Type B pancreatic cell (in vitro differentiated cells): Measurements from ENCODE around the gene GLO1. TPM values are rescaled to one million over a fixed set of nuclear protein-coding genes. Genes with fewer than 3 reads are reported as not detected.

Experiments used
- DNase-seq: peaks from one replicate; pipeline ENCODE4 v3.0.0; 2021; ENCODE audit warnings: mixed read lengths; ENCODE audit not compliant: unreplicated experiment; ENCODE audit errors: extremely low spot score
- H3K27ac Mint-ChIP-seq: 2 replicates; pipeline ENCODE4 v1.8.0; 2021; ENCODE audit warnings: mild to moderate bottlenecking, mixed read lengths
- H3K27me3 Mint-ChIP-seq: 2 replicates; pipeline ENCODE4 v1.8.0; 2021; ENCODE audit warnings: mixed read lengths
- H3K36me3 Mint-ChIP-seq: 2 replicates; pipeline ENCODE4 v1.8.0; 2021; ENCODE audit warnings: mixed read lengths
- H3K4me1 Mint-ChIP-seq: one replicate; pipeline ENCODE4 v1.8.0; 2021; ENCODE audit warnings: mixed read lengths; ENCODE audit not compliant: unreplicated experiment
- H3K4me3 Mint-ChIP-seq: 2 replicates; pipeline ENCODE4 v1.8.0; 2021; ENCODE audit warnings: mild to moderate bottlenecking, mixed read lengths
- H3K9me3 Mint-ChIP-seq: 2 replicates; pipeline ENCODE4 v1.8.0; 2021; ENCODE audit warnings: mixed read lengths
- total RNA-seq: library from RNA; stranded (reverse); gene quantifications from 2 replicates; pipeline ENCODE4 v1.2.1, GENCODE V29; 2021; ENCODE audit warnings: low replicate concordance
- TF ChIP-seq, protein P1 (sequence below): fragments of 200-600 bp; sonication (generic); conservative IDR thresholded peaks from 2 replicates; pipeline ENCODE4 v1.5.0; 2021; ENCODE audit warnings: antibody characterized with exemption, mild to moderate bottlenecking

Gene GLO1
- total RNA-seq, 1 donor from 2014 or later = 98.4 TPM

DNA sequence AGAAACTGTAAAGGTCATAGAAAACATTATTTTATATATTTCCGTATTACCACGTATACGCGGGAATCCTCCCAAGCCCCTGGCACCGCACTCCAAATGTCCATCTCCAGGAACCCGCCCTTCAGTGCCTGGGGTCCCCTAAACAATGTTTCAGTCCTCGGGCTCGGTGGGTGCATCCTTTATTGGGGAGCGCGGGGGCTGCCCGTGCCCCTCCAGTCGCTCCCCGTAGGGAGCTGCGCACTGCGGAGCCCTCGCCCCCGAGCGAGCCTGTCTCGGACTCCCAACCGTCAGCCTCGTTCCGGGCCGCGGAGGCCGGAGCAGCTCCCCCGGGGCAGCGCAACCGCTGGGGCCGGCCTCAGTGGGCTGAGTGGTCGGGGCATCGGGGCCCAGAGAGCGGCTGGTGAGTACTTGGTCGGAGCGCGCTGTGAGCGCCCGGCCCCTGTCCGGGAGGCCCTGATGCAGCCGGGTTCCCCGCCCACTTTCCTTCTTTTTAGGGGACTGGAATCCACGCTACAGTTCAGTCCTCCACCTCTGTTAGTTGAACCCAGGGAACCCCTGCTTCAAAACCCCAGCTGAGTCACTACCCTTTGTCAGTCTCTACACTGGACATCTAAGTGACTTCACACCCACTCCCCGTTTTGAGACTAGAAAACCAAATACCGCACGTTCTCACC is 12.2 kb upstream of the GLO1 start, which contains the start of gene DNAH8:
TSS of gene DNAH8 (plus strand) at position 296 of the 674 bp plus-strand sequence. CDS start 7,499 bp downstream, outside the sequence.
- DNase-seq = no peak
- H3K27ac Mint-ChIP-seq = no peak within 1 kb of the TSS
- no peaks in the 10 kb centered on the region for H3K4me1 Mint-ChIP-seq
- TF ChIP-seq, protein P1, sequence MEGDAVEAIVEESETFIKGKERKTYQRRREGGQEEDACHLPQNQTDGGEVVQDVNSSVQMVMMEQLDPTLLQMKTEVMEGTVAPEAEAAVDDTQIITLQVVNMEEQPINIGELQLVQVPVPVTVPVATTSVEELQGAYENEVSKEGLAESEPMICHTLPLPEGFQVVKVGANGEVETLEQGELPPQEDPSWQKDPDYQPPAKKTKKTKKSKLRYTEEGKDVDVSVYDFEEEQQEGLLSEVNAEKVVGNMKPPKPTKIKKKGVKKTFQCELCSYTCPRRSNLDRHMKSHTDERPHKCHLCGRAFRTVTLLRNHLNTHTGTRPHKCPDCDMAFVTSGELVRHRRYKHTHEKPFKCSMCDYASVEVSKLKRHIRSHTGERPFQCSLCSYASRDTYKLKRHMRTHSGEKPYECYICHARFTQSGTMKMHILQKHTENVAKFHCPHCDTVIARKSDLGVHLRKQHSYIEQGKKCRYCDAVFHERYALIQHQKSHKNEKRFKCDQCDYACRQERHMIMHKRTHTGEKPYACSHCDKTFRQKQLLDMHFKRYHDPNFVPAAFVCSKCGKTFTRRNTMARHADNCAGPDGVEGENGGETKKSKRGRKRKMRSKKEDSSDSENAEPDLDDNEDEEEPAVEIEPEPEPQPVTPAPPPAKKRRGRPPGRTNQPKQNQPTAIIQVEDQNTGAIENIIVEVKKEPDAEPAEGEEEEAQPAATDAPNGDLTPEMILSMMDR = no peak
- H3K36me3 Mint-ChIP-seq = no peaks in the 10 kb centered on the region
- H3K4me3 Mint-ChIP-seq = no peak within 1 kb of the TSS
- peaks cover 25% of the 10 kb centered on the region for H3K27me3 Mint-ChIP-seq
- no peaks in the 10 kb centered on the region for H3K9me3 Mint-ChIP-seq

DNA sequence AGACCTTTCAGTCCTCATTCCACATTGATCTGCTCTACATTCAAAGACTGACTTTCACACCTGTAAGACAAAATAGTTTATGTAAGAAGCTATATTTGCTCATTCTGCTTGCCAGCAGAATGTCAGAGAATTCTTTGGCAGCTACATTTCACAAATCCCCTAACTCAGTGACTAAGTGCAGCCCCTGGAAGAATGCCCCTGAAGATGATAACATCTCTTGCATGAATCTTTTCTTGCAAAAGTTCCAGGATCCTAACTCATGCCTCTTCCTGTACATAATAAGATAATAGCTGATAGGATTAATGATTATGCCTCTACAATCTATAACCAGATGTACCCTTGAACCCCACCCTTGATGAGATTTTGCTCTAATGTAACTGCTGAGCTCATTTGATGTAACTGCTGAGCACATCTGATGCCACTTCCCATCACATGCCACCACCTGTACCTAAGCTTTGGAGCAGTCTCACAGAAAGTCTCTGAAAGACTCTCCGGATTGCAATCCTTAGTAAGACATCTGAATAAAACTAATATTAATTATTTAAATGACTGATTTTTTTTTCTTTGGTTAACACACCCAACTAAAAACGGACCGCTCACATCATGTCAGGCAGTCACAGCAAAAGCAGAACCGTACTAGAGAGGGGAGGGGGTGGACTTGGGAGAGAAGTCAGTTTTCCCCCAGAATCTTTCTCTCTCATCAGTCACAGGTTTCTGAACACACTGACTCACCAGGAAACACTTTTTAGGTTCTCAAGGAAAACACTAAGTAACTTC is 11.5 kb upstream of the GLO1 start:
- no peak overlapping the region for H3K4me3 Mint-ChIP-seq
- no peaks in the 10 kb centered on the region for H3K4me1 Mint-ChIP-seq
- TF ChIP-seq, protein P1 = no peak

DNA sequence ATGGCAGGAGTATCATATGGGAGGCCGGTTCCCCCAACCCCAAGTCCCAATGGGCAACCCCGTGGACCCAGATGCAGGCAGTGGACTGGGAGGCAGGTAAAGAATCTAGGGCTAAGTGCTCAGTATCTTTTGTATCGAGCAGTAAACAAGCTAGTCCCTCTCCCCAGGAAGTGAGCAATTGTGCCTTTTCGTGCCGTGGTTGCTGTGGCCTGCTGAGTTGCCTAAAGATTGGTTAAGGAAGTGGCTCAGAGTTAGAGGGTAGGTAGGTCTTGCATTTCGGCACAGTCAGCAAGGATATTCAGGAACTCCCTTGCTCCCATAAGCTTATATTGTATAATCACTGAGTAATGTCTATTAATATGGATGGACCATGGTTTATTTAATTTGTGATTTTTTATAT is 10.9 kb upstream of the GLO1 start:
- H3K27ac Mint-ChIP-seq = no peak overlapping the region

More for the DNA sequence above, 11.5 kb upstream of the GLO1 start:
- H3K27me3 Mint-ChIP-seq = peaks cover 25% of the 10 kb centered on the region
- DNase-seq = no peak
- no peak overlapping the region for H3K27ac Mint-ChIP-seq
- H3K36me3 Mint-ChIP-seq = no peaks in the 10 kb centered on the region
- H3K9me3 Mint-ChIP-seq = no peaks in the 10 kb centered on the region

DNA sequence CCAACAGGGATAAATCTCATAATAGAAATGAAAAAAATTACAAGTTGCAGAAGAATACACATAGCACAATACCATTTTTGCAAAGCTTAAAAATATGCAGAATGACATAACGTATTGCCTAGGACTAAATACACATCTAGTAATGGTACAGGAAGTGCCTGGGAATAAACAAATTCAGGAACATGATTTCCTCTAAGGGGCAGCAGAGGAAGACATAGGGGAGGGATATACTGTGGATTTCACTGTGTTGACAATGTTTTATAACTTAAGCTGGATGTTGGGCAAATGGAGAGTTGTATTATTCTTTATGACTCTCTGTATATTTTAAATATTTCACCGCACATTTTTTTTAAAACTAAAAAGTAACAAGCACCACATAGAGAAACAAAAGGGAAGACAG is 5.6 kb upstream of the GLO1 start:
- TF ChIP-seq, protein P1 = no peak
- no peak overlapping the region for H3K27ac Mint-ChIP-seq
- no peak overlapping the region for H3K4me3 Mint-ChIP-seq
- peaks cover 5% of the 10 kb centered on the region for H3K27me3 Mint-ChIP-seq
- H3K4me1 Mint-ChIP-seq = no peaks in the 10 kb centered on the region
- no peaks in the 10 kb centered on the region for H3K36me3 Mint-ChIP-seq
- no peaks in the 10 kb centered on the region for H3K9me3 Mint-ChIP-seq
- no peak for DNase-seq

More for the DNA sequence above, 10.9 kb upstream of the GLO1 start:
- Mint-ChIP-seq H3K9me3 (no peaks in the 10 kb centered on the region), H3K4me1 (no peaks in the 10 kb centered on the region), H3K36me3 (no peaks in the 10 kb centered on the region), H3K27me3 (peaks cover 23% of the 10 kb centered on the region), H3K4me3 (no peak overlapping the region)
- TF ChIP-seq, protein P1 = no peak
- DNase-seq = no peak

DNA sequence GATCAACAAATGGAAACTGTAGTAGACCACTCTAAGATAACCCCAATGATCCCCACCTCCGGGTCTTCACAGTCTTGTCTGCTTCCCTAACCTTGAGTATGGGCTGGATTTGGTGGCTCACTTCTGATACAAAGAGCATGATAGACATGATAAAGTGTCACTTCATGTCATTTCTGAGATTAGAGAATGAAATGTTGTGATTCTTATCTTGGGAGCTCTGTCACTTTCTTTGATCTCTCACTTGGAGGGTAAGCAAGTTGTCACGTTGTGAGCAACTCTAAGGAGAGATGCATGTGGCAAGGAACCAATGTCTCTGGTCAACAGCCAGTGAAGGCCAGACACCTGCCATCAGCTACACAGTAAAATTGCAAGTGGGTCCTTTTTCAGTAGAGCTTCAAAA is 3.0 kb upstream of the GLO1 start:
- TF ChIP-seq, protein P1 = no peak
- no peak overlapping the region for H3K27ac Mint-ChIP-seq
- peaks cover 14% of the 10 kb centered on the region for H3K36me3 Mint-ChIP-seq
- peak overlapping the region; percentile 17 for H3K4me3 Mint-ChIP-seq
- peaks cover 3% of the 10 kb centered on the region for H3K27me3 Mint-ChIP-seq
- H3K9me3 Mint-ChIP-seq = no peaks in the 10 kb centered on the region
- DNase-seq = no peak
- peaks cover 3% of the 10 kb centered on the region for H3K4me1 Mint-ChIP-seq
